GM10248 (cell line): ENCODE measurements around the gene PTPRN2.
"Not testable (repeated sequence)": the region's sequence is repeated elsewhere in the genome, so short reads cannot be mapped to it uniquely, and the experiment has no call there.

Experiments
- CTCF ChIA-PET: fragments of 300-600 bp; sonication (Branson Sonifier 250); formaldehyde crosslinking; extraction: SDS; loops from one replicate; lab custom pipeline; 2021; ENCODE audit warnings: antibody characterized with exemption; lab: Yijun Ruan, JAX
- POLR2A ChIA-PET: fragments of 350-650 bp; sonication (Branson Sonifier 250); formaldehyde crosslinking; extraction: SDS; loops from one replicate; lab custom pipeline; 2020; ENCODE audit warnings: antibody characterized with exemption; lab: Yijun Ruan, JAX
- DNase-seq: peaks from one replicate; pipeline ENCODE4 v3.0.0; 2012; ENCODE audit errors: extremely low spot score
- TF ChIP-seq, protein P1 (sequence below): IDR thresholded peaks from 2 replicates; pipeline ENCODE4 v1.5.1; 2012; ENCODE audit warnings: mild to moderate bottlenecking, low read depth; ENCODE audit errors: extremely low read depth, missing control alignments, control extremely low read depth

Gene PTPRN2

GRCh38 chr7:157896774-157897555 is 690.7 kb downstream of the PTPRN2 start:
- TF ChIP-seq, protein P1, sequence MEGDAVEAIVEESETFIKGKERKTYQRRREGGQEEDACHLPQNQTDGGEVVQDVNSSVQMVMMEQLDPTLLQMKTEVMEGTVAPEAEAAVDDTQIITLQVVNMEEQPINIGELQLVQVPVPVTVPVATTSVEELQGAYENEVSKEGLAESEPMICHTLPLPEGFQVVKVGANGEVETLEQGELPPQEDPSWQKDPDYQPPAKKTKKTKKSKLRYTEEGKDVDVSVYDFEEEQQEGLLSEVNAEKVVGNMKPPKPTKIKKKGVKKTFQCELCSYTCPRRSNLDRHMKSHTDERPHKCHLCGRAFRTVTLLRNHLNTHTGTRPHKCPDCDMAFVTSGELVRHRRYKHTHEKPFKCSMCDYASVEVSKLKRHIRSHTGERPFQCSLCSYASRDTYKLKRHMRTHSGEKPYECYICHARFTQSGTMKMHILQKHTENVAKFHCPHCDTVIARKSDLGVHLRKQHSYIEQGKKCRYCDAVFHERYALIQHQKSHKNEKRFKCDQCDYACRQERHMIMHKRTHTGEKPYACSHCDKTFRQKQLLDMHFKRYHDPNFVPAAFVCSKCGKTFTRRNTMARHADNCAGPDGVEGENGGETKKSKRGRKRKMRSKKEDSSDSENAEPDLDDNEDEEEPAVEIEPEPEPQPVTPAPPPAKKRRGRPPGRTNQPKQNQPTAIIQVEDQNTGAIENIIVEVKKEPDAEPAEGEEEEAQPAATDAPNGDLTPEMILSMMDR = no peak
- ChIA-PET POLR2A (no interaction called here), CTCF (no interaction called here)
- no peak for DNase-seq

- POLR2A ChIA-PET, DNase-seq, CTCF ChIA-PET: not testable (repeated sequence)
These were observed 691.3 kb downstream of the PTPRN2 start for GRCh38 chr7:157896376-157896675.

DNA sequence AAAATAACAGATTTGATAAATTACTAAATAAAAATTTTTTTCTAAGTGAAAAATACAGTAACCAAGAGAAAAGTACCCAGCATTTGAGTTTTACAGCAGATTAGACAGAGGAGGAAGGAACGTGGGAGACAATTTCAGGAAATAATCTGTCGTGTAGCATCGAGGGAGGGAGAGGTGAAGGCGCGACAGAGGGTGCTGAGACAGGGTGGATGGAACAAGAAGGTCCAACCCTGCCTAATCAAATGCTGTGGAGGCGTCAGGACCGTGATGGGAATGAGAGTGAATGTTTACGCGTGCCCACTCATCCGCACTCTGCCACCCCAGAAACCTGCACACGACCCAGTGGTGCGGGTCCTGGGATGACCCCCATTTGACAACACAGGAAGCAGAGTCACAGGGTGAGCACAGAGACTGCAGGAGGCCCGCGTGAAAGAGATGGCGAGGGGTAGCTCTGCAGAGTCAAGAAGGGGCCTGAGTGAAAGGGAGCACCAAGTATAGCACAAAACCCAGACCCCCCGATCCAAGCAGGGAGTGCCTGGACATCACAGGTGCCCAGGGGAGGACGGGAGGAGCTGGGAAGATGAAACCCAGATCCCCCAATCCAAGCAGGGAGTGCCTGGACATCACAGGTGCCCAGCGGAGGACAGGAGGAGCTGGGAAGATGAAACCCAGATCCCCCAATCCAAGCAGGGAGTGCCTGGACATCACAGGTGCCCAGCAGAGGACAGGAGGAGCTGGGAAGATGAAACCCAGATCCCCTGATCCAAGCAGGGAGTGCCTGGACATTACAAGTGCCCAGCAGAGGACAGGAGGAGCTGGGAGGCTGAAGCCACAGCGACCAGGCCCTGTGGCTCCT is 691.9 kb downstream of the PTPRN2 start:
- CTCF ChIA-PET = no interaction called here
- TF ChIP-seq, protein P1 = no peak
- POLR2A ChIA-PET = no interaction called here
- DNase-seq = no peak

DNA sequence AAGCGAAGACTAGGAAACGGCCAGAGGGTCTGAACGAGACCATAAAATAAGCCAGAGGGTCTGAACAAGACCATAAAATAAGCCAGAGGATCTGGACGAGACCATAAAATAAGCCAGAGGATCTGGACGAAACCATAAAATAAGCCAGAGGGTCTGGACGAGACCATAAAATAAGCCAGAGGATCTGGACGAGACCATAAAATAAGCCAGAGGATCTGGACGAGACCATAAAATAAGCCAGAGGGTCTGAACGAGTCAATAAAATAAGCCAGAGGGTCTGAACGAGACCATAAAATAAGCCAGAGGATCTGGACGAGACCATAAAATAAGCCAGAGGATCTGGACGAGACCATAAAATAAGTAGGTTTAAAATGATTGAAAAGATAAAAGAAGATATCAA is 692.5 kb downstream of the PTPRN2 start:
- POLR2A ChIA-PET, DNase-seq, CTCF ChIA-PET: not testable (repeated sequence)

DNA sequence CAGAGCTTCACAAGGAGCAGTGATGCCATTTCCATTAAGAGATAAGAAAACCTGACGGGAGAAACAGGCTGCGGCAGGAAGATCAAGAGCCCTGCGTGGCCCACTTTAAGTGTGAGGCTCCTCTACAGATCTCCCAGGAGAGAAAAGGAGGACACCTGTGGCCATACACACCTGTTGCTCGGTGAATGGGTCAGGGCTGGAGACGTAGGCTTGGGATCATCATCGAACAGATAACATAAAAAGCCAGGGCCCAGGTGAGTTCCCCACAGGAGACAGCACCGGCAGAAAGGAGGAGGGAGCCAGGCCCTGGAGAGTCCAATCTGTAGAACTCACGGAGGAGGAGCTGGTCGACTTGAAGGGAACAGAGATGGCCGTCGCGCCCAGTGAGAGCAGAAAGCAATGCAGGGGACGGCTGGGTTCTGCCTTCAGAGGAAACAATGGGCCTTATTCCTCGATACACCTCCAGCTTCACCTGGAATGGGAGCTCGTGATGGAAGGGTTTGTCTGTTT is 694.0 kb downstream of the PTPRN2 start:
- DNase-seq = no peak
- CTCF ChIA-PET = no interaction called here
- TF ChIP-seq, protein P1 = no peak
- POLR2A ChIA-PET = no interaction called here

GRCh38 chr7:157892751-157893523 is 694.7 kb downstream of the PTPRN2 start:
- TF ChIP-seq, protein P1 = no peak
- ChIA-PET CTCF (interaction anchor here (1.0 kb wide), 1 partner anchor 18 kb away, joined by 4 read pairs; no protein-coding TSS in a partner anchor), POLR2A (no interaction called here)
- DNase-seq = no peak

GRCh38 chr7:157890921-157891401 is 696.7 kb downstream of the PTPRN2 start:
- POLR2A ChIA-PET = no interaction called here
- TF ChIP-seq, protein P1 = no peak
- no peak for DNase-seq
- CTCF ChIA-PET = no interaction called here
